Measurements from ENCODE around the gene CNTNAP1.

CNTNAP1 gene

GRCh38 chr17:42669977-42670788 is 12.1 kb upstream of the CNTNAP1 start:
- DNase-seq: peak in 2 of 10 donors; percentile 66 to 86
- intact Hi-C loops (cut with DNase I): no loop called here

DNA sequence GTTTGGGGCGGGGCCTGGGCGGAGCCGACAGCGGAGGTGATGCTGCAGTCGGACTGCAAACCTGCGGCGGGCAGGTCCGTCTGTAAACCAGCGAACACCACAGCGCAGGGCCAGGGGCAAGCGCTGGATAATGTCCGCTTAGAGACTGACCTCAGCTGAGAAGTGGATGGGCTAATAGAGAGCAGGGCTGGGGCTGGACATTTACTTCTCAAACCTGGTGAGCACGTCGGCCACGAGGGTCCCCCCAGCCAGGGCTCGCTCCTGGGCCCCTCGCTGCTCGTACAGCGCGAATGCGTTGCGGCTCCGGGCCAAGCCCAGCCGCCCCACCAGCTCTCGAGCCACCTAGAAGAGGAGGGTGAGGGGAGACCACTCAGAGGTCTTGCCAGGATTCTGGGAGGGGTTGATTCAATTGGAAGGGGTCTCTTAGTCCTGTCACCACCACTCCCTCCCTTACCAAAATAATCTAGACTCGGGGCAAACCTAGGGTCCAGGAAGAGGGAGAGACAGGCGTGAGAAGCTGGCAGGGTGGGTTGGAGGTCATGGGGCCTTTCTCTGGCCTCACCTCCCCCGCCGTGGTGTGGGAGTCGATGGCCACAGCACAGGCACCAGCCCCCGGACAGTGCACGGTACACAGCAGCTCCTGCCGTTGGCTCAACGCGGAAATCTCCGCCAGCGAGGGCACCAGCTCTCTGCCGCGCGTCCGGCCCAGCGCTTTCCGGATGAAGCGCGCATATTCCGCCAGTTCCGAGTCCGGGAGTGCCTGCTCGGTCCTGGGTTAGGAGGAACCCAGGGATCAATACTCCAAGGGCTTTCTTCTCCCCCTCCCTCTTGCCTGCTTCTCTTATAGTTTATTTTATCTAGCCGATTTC is 11.3 kb upstream of the CNTNAP1 start:
- intact Hi-C loops (cut with DNase I): no loop called here
- peak in 2 of 10 donors; percentile 62 to 76 for DNase-seq

DNA sequence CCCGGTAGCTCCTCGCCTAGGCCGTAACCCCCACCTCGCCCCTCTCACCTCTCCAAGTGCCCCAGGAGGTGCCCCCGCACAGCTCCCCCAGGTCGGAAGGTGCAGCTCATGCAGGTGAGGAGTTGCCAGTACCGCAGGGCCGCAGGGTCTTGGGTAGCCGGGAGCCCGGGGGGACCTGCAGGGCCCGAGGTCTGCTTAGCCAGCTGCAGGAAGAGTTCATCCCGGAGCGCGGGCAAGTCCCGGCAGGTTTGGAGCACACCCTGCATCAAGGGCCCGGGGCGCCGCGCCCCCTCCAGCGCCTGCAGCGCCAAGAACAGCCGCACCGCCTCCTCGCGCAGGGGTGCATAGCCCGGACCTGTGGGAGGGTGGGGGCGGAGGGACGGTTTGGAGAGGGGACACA is 10.3 kb upstream of the CNTNAP1 start:
- intact Hi-C loops (cut with DNase I): no loop called here
- DNase-seq: peak in 2 of 10 donors; percentile 66 to 68

DNA sequence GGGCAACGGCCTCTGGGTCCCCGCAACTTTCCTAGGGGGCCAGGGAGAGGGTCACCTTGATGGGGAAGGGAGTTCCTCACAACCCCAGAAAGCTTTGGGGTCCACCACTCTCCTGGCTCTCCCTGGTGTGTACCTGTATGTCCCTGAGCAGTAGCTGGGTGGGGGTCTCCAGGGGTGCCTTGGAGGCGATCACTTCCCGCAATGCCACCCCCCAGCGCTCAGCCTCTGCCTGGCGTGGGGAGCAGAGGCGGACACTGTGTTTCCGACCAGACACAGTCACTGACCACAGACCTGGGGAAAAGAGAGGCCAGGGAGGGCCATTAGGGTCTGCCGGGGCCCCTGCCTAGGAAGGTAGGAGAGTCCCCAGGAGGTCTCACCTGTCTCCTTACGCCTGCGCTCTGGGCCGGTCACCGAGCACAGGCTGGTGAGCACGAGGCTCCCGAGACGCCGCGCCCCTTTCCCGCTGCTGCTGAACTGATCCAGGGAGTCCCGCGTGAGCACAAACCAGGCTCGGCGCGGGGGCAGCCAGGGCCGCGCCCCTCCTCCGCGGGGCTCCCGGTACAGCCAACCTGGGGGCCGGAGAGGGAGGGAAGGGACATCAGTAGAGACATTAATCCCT is 9.0 kb upstream of the CNTNAP1 start:
- peak in 3 of 10 donors; percentile 42 to 77 (median 72) for DNase-seq
- intact Hi-C loops (cut with DNase I): no loop called here

DNA sequence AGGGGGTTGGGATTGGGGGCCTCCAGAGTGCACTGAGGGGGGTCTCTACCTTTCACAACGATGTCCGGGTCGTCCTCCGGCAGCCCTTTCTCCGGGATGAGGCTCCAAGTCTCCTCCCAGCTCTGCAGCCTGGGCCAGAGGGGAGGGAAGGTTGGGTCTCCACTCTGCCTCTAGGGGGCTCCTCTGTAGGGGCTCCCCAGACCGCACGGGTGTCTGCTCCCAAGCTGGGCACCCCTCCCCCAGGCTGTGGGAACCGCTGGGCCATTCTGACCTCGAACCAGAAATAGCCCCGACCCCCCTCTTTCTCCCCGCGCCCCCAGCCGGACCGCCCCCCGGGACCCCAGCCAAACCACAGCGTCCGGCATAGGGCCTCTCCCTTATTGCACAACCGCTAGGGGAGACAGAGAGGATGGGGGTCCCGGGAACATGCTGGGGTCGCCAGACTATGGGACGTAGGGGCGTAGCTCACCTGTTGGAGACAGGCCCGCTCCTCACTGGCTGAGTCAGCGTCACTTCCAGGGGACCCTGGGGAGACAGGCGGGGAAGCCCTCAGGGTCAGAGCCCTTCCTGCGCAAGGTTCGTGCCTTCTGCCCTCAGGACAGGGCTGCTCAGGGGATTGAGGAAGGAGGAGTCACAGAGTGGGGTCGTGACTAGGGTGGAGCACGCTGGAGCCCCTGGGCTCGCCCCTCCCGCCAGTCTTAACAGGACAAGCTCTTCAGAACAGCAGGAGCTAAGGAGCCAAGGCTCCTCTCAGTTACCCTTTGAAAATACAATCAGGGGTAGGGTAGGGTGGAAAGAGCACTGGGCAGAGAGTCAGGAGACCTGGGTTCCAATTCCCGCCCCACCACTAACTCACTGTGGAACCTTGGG is 8.2 kb upstream of the CNTNAP1 start:
- intact Hi-C loops (cut with DNase I): no loop called here
- DNase-seq: peak in 3 of 10 donors; percentile 80 to 91 (median 81)

- DNase-seq: peak in 2 of 10 donors; percentile 24
- intact Hi-C loops (cut with DNase I): loop anchor here (5.0 kb wide), 1 partner anchor 268 kb away; no protein-coding TSS in a partner anchor
Measured at GRCh38 chr17:42674755-42675347, 7.5 kb upstream of the CNTNAP1 start.

- DNase-seq: peak in 3 of 10 donors; percentile 64 to 84 (median 79)
Measured at GRCh38 chr17:42675348-42675964, 6.9 kb upstream of the CNTNAP1 start.

DNA sequence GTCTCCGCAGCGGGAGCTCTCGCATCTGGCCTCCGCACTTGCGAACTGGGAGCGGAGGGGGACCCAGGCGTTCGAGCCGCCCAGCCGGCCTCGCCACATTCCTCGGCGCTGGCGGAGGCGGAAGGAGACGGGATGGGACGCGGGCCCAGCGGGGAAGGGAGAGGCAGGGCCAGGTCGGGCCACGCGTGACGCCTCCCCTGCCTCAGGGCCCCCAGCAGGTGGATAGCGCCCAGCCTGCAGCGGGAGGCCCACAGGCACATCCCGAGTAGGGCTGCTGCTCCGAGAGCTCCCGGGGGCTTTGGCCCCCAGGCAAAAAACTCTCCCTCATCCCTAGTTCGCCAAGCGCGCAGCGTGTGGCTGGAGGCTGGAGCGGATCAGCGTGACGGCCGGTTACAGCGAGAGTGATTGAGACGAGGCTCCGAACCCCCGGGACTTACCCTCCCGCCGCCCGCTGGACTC is 6.3 kb upstream of the CNTNAP1 start:
- intact Hi-C loops (cut with DNase I): loop anchor here (2.0 to 5.0 kb wide), 2 partner anchors 99 to 269 kb away; partner anchors contain the start of gene PSMC3IP
- DNase-seq: peak in 4 of 10 donors; percentile 38 to 85 (median 82)

More at GRCh38 chr17:42675348-42675964, 6.9 kb upstream of the CNTNAP1 start:
- intact Hi-C loops (cut with DNase I): loop anchor here (5.0 kb wide), 1 partner anchor 268 kb away; no protein-coding TSS in a partner anchor

DNA sequence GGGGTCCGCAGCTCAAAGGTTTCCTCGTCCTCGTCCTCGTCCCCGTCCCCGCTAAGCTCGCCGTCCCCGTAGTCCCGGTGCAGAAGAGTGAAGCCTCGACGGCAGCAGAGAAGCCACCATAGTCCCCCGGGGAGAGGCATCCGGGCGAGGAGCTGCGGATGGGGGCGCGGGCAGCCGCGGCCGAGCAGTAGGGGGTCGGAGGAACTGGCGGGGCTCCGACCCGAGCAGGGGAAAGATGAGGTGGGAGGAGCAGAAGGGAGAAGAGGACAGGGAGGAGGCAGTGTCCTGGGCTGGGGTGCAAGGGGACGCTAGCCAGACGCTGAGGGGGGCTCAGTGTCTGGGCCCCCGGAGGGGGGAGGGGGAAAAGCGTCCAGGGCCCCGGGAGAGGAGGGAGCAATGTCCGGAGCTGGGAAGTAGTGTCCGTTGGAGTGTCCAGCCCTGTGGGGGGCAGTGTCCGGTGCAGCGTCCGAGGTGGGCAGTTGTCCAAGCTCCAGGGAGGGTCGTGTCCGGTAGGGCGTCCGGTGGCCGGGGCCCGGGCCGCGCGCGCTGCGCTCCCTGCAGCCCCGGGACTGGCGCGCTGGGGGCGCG is 5.8 kb upstream of the CNTNAP1 start, which contains the start of gene PLEKHH3:
TSS of gene PLEKHH3 (minus strand) at position 571 of the 588 bp plus-strand sequence. CDS start at position 140, 431 bp downstream.
- intact Hi-C loops (cut with DNase I): loop anchor here (2.0 to 5.0 kb wide), 2 partner anchors 100 to 269 kb away; partner anchors contain the start of gene PSMC3IP
- peak in 2 of 10 donors; percentile 76 to 87 for DNase-seq

DNA sequence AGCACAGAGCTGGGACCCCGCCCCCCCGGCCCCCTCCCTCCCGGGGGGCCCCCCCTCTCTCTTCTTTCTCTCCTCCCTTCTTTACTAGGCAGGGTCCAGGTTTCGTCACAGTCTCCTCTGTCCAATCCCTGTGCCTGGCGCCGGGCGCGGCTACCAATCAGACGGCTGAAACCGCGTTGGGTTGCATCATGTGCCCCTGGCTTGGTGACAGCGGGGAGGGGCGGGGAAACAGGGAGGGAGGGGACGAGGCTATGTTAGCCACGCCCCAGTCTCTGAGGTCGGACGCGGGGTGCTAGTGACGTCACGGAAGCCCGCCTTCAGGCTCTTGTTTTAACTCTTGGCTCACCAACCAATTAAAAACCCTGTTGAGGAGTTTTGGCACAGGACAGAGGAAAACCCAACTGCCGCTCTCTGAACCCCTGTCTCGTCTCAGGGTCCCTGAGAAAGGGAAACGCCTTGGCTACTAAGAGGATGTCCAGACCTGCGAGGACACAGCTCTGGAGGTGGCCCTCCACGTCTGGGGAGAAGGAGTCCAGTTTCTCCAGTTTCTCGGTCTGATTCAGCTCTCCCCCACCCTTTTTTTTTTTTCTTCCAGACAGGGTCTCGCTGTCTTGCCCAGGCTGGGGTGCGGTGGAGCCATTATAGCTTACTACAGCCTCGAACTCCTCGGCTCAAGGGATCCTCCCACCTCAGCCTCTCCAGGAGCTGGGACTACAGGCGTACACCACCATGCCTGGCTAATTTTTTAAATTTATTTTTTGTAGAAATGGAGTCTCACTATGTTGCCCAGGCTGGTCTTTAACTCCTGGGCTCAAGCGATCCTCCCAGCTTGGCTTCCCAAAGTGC is 5.1 kb upstream of the CNTNAP1 start:
- intact Hi-C loops (cut with DNase I): loop anchor here (2.0 to 5.0 kb wide), 2 partner anchors 100 to 270 kb away; partner anchors contain the start of gene PSMC3IP
- peak; percentile 99 to 100 (median 100) for DNase-seq

- peak; percentile 71 to 98 (median 82) for DNase-seq
- intact Hi-C loops (cut with DNase I): loop anchor here (2.0 to 5.0 kb wide), 2 partner anchors 101 to 271 kb away; partner anchors contain the start of gene PSMC3IP
Measured at GRCh38 chr17:42677921-42678781, 4.2 kb upstream of the CNTNAP1 start.

DNA sequence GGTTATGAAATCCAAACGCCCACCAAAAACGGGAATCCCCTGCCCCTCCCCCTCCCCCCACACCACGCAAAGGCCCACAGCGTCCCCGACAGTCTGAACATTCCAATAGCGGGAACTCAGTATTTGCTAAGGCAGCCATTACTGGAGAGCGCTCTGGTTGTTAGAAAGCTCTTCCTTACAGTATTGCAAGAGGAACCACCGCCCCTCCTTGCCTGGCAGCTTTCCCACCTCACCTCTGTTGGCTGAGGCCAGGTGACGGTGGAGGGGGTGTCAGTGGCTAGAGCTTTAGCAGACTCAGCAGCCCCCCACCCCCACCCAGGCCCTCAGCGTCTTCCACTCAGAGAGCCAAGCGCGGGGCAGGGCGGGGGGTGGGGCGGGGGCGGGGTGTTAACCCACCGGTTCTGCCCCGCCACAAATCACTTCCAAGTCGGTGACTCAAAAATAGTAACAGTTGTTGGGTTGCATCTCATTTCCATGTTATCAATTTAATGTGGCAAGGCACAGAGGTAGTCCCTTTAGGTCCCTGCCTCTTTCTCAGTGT is 3.3 kb upstream of the CNTNAP1 start:
- DNase-seq: peak in 3 of 10 donors; percentile 40 to 68 (median 63)
- intact Hi-C loops (cut with DNase I): loop anchor here (1.0 to 5.0 kb wide), 2 partner anchors 70 to 272 kb away; partner anchors contain the start of genes RETREG3 and TUBG1

DNA sequence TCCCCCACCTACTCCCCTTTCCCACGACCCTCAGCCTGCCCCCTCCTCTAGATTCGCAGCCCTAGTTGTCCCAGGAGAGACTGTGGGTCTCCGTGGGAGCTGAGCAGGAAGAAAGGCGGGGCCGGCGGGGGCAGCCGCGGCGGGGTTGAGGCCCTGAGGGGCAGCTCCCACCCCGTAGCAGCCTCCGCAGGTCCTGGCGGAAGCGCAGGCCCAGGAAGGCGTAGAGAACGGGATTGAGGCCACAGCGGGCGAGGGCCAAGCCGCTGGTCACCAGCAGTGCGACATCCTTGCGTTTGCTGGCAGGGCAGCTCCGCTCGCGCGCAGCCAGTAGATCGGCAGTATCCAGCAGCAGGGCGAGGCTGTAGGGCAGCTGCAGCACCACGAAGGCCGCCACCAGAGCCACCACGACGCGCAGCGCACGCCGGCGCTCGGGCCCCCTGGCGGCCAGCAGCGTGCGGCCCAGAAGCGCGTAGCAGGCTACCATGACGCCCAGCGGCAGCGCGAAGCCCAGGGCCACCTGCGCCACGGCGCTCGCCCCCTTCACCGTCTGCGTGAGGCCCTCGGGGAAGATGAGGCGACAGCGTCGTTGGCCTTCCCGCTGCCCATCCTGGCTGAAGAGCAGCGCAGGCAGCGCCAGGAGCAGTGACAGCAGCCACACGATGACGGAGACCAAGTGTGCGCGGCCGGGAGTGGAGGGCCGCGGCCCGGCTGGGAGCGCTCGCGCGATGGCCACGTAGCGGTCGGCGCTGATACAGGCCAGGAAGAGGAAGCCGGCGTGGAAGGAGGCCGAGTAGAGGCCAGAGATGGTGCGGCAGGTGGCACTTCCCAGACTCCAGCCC is 2.6 kb upstream of the CNTNAP1 start:
- peak; percentile 36 to 96 (median 68) for DNase-seq
- intact Hi-C loops (cut with DNase I): loop anchor here (1.0 to 5.0 kb wide), 2 partner anchors 70 to 272 kb away; partner anchors contain the start of genes RETREG3 and TUBG1

DNA sequence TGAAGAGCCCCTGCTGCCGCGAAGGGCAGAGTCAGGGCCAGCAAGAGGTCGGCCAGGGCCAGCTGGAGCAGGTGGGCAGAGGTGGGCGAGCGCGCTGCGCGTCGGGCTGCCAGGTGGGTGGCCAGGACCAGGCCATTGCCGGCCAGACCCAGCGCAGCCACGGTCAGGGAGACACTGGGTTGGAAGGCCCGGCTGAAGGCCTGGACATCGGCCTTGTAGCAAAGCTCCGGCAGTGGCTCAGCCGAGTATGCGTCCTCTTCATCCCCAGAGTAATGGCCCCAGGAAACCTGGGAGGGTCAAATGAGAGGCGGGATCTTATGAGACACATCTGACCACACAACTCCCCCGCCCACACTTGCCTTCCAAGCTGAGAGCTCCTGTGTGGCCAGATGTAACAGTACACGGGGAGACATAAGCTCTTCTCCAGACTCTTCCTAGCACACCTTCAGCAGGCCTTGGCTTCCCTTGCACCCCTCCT is 2.0 kb upstream of the CNTNAP1 start:
- DNase-seq: peak in 2 of 10 donors; percentile 62 to 77
- intact Hi-C loops (cut with DNase I): no loop called here
